NCI-H1930 (cell line): Measurements from ENCODE around the gene ZC3H8.

Source experiments
- DNase-seq, 2 experiments: peaks; one replicate each; lab custom pipeline; 2025; lab: John Stamatoyannopoulos, UW

The ZC3H8 gene

GRCh38 chr2:112164876-112165275 lies 90.0 kb downstream of the ZC3H8 start:
- DNase-seq: no peak

DNA sequence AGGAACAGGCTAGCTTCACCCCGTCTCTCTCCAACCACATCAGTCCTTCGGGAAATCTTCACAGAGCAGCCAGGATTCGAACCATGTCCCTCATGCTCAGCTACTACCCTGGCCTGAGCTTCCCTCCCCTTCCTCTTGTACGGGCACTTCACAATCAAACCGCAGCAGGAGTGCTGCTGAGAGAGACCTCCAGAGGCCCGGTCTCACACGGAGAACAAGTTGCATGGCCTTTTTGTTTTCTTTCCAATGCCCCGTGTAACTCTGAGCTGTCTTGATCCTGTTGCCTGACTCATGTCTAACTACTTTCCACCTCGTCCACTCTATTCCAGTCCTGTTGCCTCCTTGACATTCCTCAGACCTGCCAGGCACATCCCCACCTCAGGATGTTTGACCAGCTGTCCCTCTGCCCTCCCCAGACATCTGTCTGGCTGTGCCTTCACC lies 91.3 kb downstream of the ZC3H8 start:
- no peak for DNase-seq

DNA sequence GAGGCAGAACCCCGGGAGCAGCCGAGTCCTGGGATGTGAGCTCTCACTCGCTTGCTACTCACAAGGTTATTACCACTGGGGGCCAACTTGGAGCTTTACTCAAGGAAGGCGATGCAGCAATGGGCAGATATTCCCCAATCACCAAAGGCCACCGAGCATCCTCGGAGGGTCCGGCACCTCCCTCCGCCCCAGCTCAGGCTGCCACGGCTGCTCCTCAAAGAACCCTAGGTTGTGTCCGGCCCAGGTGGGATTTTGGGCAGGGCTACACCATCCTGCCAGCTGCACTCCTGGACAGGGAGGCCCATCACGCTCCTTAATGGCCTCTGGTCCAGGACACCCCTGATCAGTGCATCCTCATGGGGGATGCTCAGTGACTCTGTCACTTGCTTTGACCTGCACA lies 91.9 kb downstream of the ZC3H8 start:
- no peak for DNase-seq

- no peak for DNase-seq
Observed at GRCh38 chr2:112162341-112162740, 92.5 kb downstream of the ZC3H8 start.
